Trophoblast cell (in vitro differentiated cells and primary cell): Measurements from ENCODE around the gene TCEAL3.
A peak's percentile ranks its signal among the peaks of the same experiment; 100 is the strongest.

Source experiments
- DNase-seq, 2 donors: peaks; one replicate each; pipeline ENCODE4 v3.0.0-alpha.2; 2016
- H2AFZ ChIP-seq: 2 replicates; pipeline ENCODE4 v1.6.1; 2013; ENCODE audit warnings: low read length, moderate library complexity, mild to moderate bottlenecking; ENCODE audit not compliant: insufficient read depth, poor library complexity
- H2AK5ac ChIP-seq: 2 replicates; pipeline ENCODE4 v1.6.1; 2013; ENCODE audit warnings: mild to moderate bottlenecking, low read length
- H2BK120ac ChIP-seq: 2 replicates; pipeline ENCODE4 v1.6.1; 2013; ENCODE audit warnings: low read length, mild to moderate bottlenecking, moderate library complexity; ENCODE audit not compliant: insufficient read depth, poor library complexity
- H2BK12ac ChIP-seq: 2 replicates; pipeline ENCODE4 v1.6.1; 2013; ENCODE audit warnings: mild to moderate bottlenecking, low read length, moderate library complexity
- H2BK5ac ChIP-seq: 2 replicates; pipeline ENCODE4 v1.6.1; 2013; ENCODE audit warnings: low read length, low read depth, moderate library complexity, mild to moderate bottlenecking; ENCODE audit not compliant: poor library complexity
- H3K14ac ChIP-seq: 2 replicates; pipeline ENCODE4 v1.6.1; 2013; ENCODE audit warnings: mild to moderate bottlenecking, low read length
- H3K18ac ChIP-seq: 2 replicates; pipeline ENCODE4 v1.6.1; 2013; ENCODE audit warnings: mild to moderate bottlenecking, low read length
- H3K23ac ChIP-seq: 2 replicates; pipeline ENCODE4 v1.6.1; 2013; ENCODE audit warnings: low read length
- H3K27ac ChIP-seq: 2 replicates; pipeline ENCODE4 v1.5.1; 2013; ENCODE audit warnings: low read depth, mild to moderate bottlenecking, inconsistent platforms, low read length, moderate library complexity
- H3K27me3 ChIP-seq: 2 replicates; pipeline ENCODE4 v1.6.1; 2013; ENCODE audit warnings: inconsistent platforms, mild to moderate bottlenecking, low read length, moderate library complexity; ENCODE audit not compliant: insufficient read depth
- H3K36me3 ChIP-seq, 2 experiments: 1 replicate in 1 of 2; 2 replicates in 1 of 2; pipeline ENCODE4 v1.6.1; 2013; ENCODE audit warnings: low read length in 2 of 2, mild to moderate bottlenecking in 2 of 2, moderate library complexity in 1 of 2; ENCODE audit not compliant: insufficient read depth in 2 of 2, control insufficient read depth in 1 of 2
- H3K4ac ChIP-seq: 2 replicates; pipeline ENCODE4 v1.6.1; 2013; ENCODE audit warnings: low read depth, mild to moderate bottlenecking, low read length, moderate library complexity
- H3K4me1 ChIP-seq, 2 experiments: 1 replicate in 1 of 2; 2 replicates in 1 of 2; pipeline ENCODE4 v1.6.1; 2013; ENCODE audit warnings: low read length in 2 of 2, mild to moderate bottlenecking in 2 of 2, moderate library complexity in 1 of 2; ENCODE audit not compliant: insufficient read depth in 2 of 2, control insufficient read depth in 1 of 2
- H3K4me2 ChIP-seq: 2 replicates; pipeline ENCODE4 v1.6.1; 2013; ENCODE audit warnings: inconsistent platforms, mild to moderate bottlenecking, low read length, moderate library complexity
- H3K4me3 ChIP-seq: 2 replicates; pipeline ENCODE4 v1.5.1; 2013; ENCODE audit warnings: mild to moderate bottlenecking, low read depth, low read length, inconsistent platforms
- H3K79me1 ChIP-seq: one replicate; pipeline ENCODE4 v1.6.1; 2013; ENCODE audit warnings: low read length
- H3K79me2 ChIP-seq: 2 replicates; pipeline ENCODE4 v1.6.1; 2013; ENCODE audit warnings: low read length, mild to moderate bottlenecking; ENCODE audit not compliant: control insufficient read depth, insufficient read depth, poor library complexity
- H3K9ac ChIP-seq: 2 replicates; pipeline ENCODE4 v1.6.1; 2013; ENCODE audit warnings: mild to moderate bottlenecking, low read length
- H3K9me3 ChIP-seq: 2 replicates; pipeline ENCODE4 v1.6.1; 2013; ENCODE audit warnings: low read depth, mild to moderate bottlenecking, control low read depth, inconsistent platforms, low read length; ENCODE audit not compliant: insufficient read depth
- H4K12ac ChIP-seq: 2 replicates; pipeline ENCODE4 v1.6.1; 2013; ENCODE audit warnings: low read depth, mild to moderate bottlenecking, low read length, moderate library complexity
- H4K8ac ChIP-seq: 2 replicates; pipeline ENCODE4 v1.6.1; 2013; ENCODE audit warnings: low read depth, mild to moderate bottlenecking, low read length, moderate library complexity
- H4K91ac ChIP-seq: one replicate; pipeline ENCODE4 v1.6.1; 2013; ENCODE audit warnings: low read depth, mild to moderate bottlenecking, low read length, moderate library complexity
- WGBS: extraction: QIAGEN DNeasy Blood & Tissue Kit; methylation state at CpG from one replicate; pipeline ENCODE4 v1.1.7; 2013; ENCODE audit warnings: missing lambda C conversion rate; ENCODE audit not compliant: insufficient read length, insufficient coverage; ENCODE audit errors: extremely low coverage; 5-methylcytosine and 5-hydroxymethylcytosine counted together

TCEAL3 gene

DNA sequence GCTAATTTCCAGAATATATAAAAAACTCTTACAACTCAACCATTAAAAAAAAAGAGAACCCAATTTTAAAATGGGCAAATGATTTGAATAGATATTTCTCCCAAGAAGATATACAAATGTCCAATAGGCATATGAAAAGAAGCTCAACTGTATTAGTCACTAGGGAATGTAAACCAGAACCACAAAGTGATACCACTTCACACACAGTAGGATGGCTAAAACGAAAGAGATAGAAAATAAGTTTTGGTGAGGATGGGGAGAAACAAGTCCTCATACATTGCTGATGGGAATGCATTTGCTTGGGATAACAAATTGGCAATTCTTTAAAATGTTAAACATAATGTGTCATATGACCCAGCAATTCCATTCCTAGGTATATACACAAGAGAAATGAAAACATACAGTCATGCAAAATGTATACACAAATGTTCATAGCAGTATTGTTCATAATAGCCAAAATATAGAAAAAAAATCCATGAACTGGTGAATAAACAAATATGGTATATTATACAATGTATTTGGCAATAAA, 5.7 kb downstream of the TCEAL3 start:
- H4K12ac ChIP-seq: no peak overlapping the region
- H3K4ac ChIP-seq: no peak overlapping the region
- H3K36me3 ChIP-seq: no peaks in the 10 kb centered on the region
- H2AFZ ChIP-seq: no peak overlapping the region
- no peak for DNase-seq
- H3K27ac ChIP-seq: no peak overlapping the region
- no CpG with 5 or more reads among the region's 1 CpG for WGBS
- H3K14ac ChIP-seq: no peak overlapping the region
- H3K4me3 ChIP-seq: no peak overlapping the region
- no peaks in the 10 kb centered on the region for H3K79me2 ChIP-seq
- H4K8ac ChIP-seq: no peak overlapping the region
- H2BK120ac ChIP-seq: no peak overlapping the region
- H3K79me1 ChIP-seq: no peaks in the 10 kb centered on the region
- no peak overlapping the region for H2AK5ac ChIP-seq
- no peak overlapping the region for H3K4me2 ChIP-seq
- H3K27me3 ChIP-seq: no peaks in the 10 kb centered on the region
- no peak overlapping the region for H4K91ac ChIP-seq
- H3K18ac ChIP-seq: no peak overlapping the region
- H2BK5ac ChIP-seq: no peak overlapping the region
- no peak overlapping the region for H2BK12ac ChIP-seq
- no peak overlapping the region for H3K23ac ChIP-seq
- no peak overlapping the region for H3K9ac ChIP-seq
- peaks cover 0 to 1% of the 10 kb centered on the region in 2 experiments for H3K4me1 ChIP-seq
- H3K9me3 ChIP-seq: no peaks in the 10 kb centered on the region

DNA sequence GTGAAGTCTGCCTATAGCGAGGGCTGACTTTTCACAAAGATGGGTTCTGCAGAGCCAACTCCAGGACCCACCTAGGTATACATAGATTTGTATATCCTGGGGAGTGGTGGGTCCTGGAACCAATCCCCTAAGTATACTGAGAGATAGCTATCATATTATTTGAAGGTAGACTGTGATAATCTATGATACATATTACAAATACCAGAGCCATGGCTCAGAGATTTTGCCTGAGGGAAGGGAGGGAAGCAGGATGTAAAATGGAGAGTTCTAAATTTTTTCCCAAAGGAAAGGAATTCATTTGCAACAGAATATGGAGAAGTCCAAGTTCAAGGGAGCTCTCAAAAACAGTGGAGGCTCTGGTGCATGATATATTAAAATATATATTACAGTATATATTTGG, 7.2 kb downstream of the TCEAL3 start:
- H3K36me3 ChIP-seq: no peaks in the 10 kb centered on the region
- no peak overlapping the region for H4K8ac ChIP-seq
- no peak overlapping the region for H2BK5ac ChIP-seq
- H3K23ac ChIP-seq: no peak overlapping the region
- no peak overlapping the region for H4K91ac ChIP-seq
- H3K4me1 ChIP-seq: no peaks in the 10 kb centered on the region
- no peaks in the 10 kb centered on the region for H3K79me2 ChIP-seq
- H2AFZ ChIP-seq: no peak overlapping the region
- H3K18ac ChIP-seq: no peak overlapping the region
- no peaks in the 10 kb centered on the region for H3K9me3 ChIP-seq
- no peaks in the 10 kb centered on the region for H3K79me1 ChIP-seq
- no peak overlapping the region for H4K12ac ChIP-seq
- no peak overlapping the region for H2BK120ac ChIP-seq
- DNase-seq: peak; percentile 48 to 89
- H3K27ac ChIP-seq: no peak overlapping the region
- H2AK5ac ChIP-seq: no peak overlapping the region
- WGBS: no CpG with 5 or more reads among the region's 1 CpG
- H3K9ac ChIP-seq: no peak overlapping the region
- no peak overlapping the region for H3K4me2 ChIP-seq
- H3K4me3 ChIP-seq: no peak overlapping the region
- no peak overlapping the region for H2BK12ac ChIP-seq
- no peaks in the 10 kb centered on the region for H3K27me3 ChIP-seq
- no peak overlapping the region for H3K14ac ChIP-seq
- H3K4ac ChIP-seq: no peak overlapping the region

GRCh38 chrX:103615781-103616371, 8.1 kb downstream of the TCEAL3 start:
- Histone ChIP-seq H3K14ac (no peak overlapping the region), H3K79me2 (no peaks in the 10 kb centered on the region), H3K4me2 (no peak overlapping the region), H4K91ac (no peak overlapping the region), H3K79me1 (no peaks in the 10 kb centered on the region), H3K27me3 (no peaks in the 10 kb centered on the region), H2BK12ac (no peak overlapping the region), H3K4me1 (no peaks in the 10 kb centered on the region), H3K27ac (no peak overlapping the region), H3K18ac (no peak overlapping the region), H3K4me3 (no peak overlapping the region), H2BK5ac (no peak overlapping the region), H3K9ac (no peak overlapping the region), H4K12ac (no peak overlapping the region), H3K9me3 (no peaks in the 10 kb centered on the region), H2AFZ (no peak overlapping the region), H2BK120ac (no peak overlapping the region), H3K36me3 (no peaks in the 10 kb centered on the region), H4K8ac (no peak overlapping the region), H2AK5ac (no peak overlapping the region), H3K4ac (no peak overlapping the region), H3K23ac (no peak overlapping the region)
- peak in 1 of 2 donors; percentile 15 for DNase-seq

DNA sequence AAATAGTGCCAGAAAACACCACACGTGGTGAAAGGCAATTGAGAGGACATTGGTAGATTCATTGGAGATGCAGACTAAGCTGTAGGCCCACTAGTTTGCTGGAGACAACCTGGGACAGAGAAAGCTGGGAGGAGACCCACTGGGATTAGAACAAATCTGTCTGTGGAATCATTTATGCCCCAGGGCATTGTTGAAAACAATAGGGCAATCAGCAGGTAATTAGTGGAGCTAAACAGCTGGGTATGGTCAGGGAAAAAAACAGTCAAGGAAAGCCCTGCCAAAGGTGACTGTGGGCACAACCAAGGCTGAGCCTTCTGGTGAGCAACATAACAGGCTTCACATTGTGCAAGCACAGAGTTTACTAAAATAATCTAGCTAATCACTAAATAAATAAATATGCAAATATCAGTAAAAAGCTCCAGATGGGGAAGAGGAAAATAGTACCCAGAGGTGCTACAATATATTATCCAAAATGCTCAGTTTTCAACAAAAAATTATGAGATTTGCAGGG, 9.0 kb downstream of the TCEAL3 start:
- no peaks in the 10 kb centered on the region for H3K79me1 ChIP-seq
- H3K14ac ChIP-seq: no peak overlapping the region
- no peak overlapping the region for H4K8ac ChIP-seq
- DNase-seq: no peak
- no peak overlapping the region for H3K27ac ChIP-seq
- no peak overlapping the region for H3K4ac ChIP-seq
- no peak overlapping the region for H3K23ac ChIP-seq
- no peak overlapping the region for H2BK120ac ChIP-seq
- no peak overlapping the region for H4K12ac ChIP-seq
- H3K4me2 ChIP-seq: no peak overlapping the region
- no CpG with 5 or more reads among the region's 1 CpG for WGBS
- H2BK12ac ChIP-seq: no peak overlapping the region
- no peak overlapping the region for H4K91ac ChIP-seq
- no peak overlapping the region for H3K18ac ChIP-seq
- no peak overlapping the region for H2BK5ac ChIP-seq
- no peaks in the 10 kb centered on the region for H3K4me1 ChIP-seq
- no peaks in the 10 kb centered on the region for H3K79me2 ChIP-seq
- H3K27me3 ChIP-seq: no peaks in the 10 kb centered on the region
- H3K9ac ChIP-seq: no peak overlapping the region
- H2AK5ac ChIP-seq: no peak overlapping the region
- H3K9me3 ChIP-seq: no peaks in the 10 kb centered on the region
- H3K36me3 ChIP-seq: no peaks in the 10 kb centered on the region
- no peak overlapping the region for H2AFZ ChIP-seq
- H3K4me3 ChIP-seq: no peak overlapping the region
